ENCODE results near the gene SPART. TPM values are rescaled to one million over a fixed set of nuclear protein-coding genes. Genes with fewer than 3 reads are reported as not detected.

Gene SPART
- total and polyA plus RNA-seq, 12 donors, result 15.9 to 49.8 (median 37.4) TPM

DNA sequence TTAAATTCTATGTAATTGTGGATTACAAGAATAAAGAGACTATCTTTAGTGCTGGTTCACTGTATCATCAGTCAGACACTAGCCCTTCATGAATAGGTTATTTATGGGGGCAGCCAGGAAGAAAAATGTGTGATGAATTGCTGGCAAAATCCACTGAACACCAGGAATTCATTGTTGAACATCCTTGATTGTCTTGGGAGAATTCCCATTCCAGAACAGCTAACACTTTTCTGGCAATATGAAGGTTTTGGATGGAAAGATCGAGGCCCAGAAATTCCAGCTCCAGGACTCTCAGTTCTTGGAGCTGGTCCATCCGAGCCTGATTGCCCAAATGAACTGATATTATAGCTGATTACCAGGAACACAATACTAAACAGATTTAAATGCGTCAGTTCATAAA lies 11.5 kb upstream of the SPART start:
- no peak overlapping the region for H3K4me3 ChIP-seq
- ATAC-seq, result peak in 1 of 8 donors; percentile 69
- peaks cover 0 to 10% (median 0%) of the 10 kb centered on the region in 9 donors for H3K4me1 ChIP-seq
- H3K27me3 ChIP-seq, result no peaks in the 10 kb centered on the region
- H3K36me3 ChIP-seq, result no peaks in the 10 kb centered on the region
- H3K27ac ChIP-seq, result peak overlapping the region in 1 of 10 donors; percentile 27
- DNase-seq, result no peak
- intact Hi-C loops (cut with DNase I), result no loop called here
- TF ChIP-seq CTCF (IDR thresholded peaks at IDR 0.05), result no peak
- 63 to 79% methylated on average over 3 of the region's 3 CpGs for WGBS, 2 donors
- no peaks in the 10 kb centered on the region for H3K9me3 ChIP-seq

DNA sequence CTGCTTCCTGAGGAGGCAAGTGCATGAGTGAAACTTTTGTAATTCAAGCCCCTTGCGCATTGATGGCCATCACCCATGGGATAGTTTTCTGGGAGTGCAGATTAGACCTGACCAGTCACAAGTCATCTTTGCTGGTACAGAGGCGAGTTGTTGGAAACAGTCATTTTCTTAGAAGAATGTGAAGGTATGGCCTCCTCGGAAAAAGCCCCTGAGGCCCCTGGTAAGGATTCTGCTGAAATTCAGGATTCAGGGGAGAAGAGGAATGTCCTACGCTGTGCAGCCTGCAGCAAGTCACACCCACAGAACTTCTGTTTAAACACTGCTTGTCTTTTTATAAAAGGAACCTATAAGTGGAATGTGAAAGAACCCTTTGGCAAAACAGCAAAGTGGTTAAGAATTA lies 11.0 kb upstream of the SPART start:
- no peak for ATAC-seq
- TF ChIP-seq CTCF (IDR thresholded peaks at IDR 0.05), result no peak
- peak overlapping the region in 1 of 10 donors; percentile 27 for H3K27ac ChIP-seq
- no peaks in the 10 kb centered on the region for H3K9me3 ChIP-seq
- H3K4me3 ChIP-seq, result no peak overlapping the region
- peaks cover 0 to 8% (median 0%) of the 10 kb centered on the region in 9 donors for H3K4me1 ChIP-seq
- 75 to 79% methylated on average over 4 of the region's 4 CpGs for WGBS, 2 donors
- intact Hi-C loops (cut with DNase I), result no loop called here
- H3K36me3 ChIP-seq, result no peaks in the 10 kb centered on the region
- DNase-seq, result no peak
- H3K27me3 ChIP-seq, result no peaks in the 10 kb centered on the region

DNA sequence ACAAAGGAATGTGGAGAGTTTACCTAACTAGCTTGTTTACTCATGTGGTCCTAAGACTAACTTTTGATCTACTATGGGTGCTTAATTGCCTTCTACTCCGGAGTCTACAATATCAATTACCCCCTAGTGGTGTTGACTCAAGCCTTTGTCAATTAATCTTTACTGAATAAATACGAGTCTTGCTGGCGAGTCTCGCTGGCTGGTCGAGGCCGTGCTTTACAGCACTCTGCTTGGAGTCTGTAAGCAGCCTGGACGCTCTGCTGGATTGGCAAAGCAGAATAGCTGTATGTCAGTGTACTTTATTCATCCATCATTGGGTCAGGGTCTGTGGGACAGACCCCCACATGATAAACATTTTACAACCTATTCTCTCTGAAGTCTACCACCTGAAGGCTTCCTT lies 9.9 kb upstream of the SPART start:
- no peak overlapping the region for H3K4me3 ChIP-seq
- no peak overlapping the region for H3K27ac ChIP-seq
- H3K36me3 ChIP-seq, result no peaks in the 10 kb centered on the region
- no peaks in the 10 kb centered on the region for H3K9me3 ChIP-seq
- no peak for TF ChIP-seq CTCF (IDR thresholded peaks at IDR 0.05)
- WGBS, 2 donors, result 95% methylated on average over 7 of the region's 7 CpGs
- H3K27me3 ChIP-seq, result no peaks in the 10 kb centered on the region
- peaks cover 0 to 8% (median 0%) of the 10 kb centered on the region in 9 donors for H3K4me1 ChIP-seq
- DNase-seq, result no peak
- intact Hi-C loops (cut with DNase I), result no loop called here
- ATAC-seq, result no peak

GRCh38 chr13:36355632-36356031 lies 9.4 kb upstream of the SPART start:
- ATAC-seq (no peak), DNase-seq (no peak)
- Histone ChIP-seq H3K27me3 (no peaks in the 10 kb centered on the region), H3K4me1 (peaks cover 0 to 8% (median 0%) of the 10 kb centered on the region in 9 donors), H3K27ac (no peak overlapping the region), H3K4me3 (no peak overlapping the region), H3K9me3 (no peaks in the 10 kb centered on the region), H3K36me3 (no peaks in the 10 kb centered on the region)
- intact Hi-C loops (cut with DNase I), result no loop called here
- TF ChIP-seq CTCF (IDR thresholded peaks at IDR 0.05), result no peak
- WGBS, 2 donors, result 92 to 94% methylated on average over 2 of the region's 2 CpGs

All from heart right ventricle (tissue), 16 donors.